H9 (cell line): Measurements from ENCODE around the gene FAM184A. TPM values are rescaled to one million over a fixed set of nuclear protein-coding genes. Genes with fewer than 3 reads are reported as not detected.

ENCODE experiments used
- DNase-seq: peaks from one replicate; pipeline ENCODE4 v3.0.0-alpha.2; 2017
- H2AFZ ChIP-seq: one replicate; pipeline ENCODE4 v1.6.1; 2013; ENCODE audit warnings: mild to moderate bottlenecking, low read length, control low read depth, moderate library complexity
- H2AK5ac ChIP-seq: 2 replicates; pipeline ENCODE4 v1.6.1; 2013; ENCODE audit warnings: low read length, control low read depth, mixed read lengths; ENCODE audit not compliant: insufficient read length
- H2BK120ac ChIP-seq: one replicate; pipeline ENCODE4 v1.6.1; 2013; ENCODE audit warnings: low read depth, mild to moderate bottlenecking, low read length, control low read depth, inconsistent platforms; ENCODE audit not compliant: poor library complexity, severe bottlenecking
- H2BK12ac ChIP-seq: 2 replicates; pipeline ENCODE4 v1.6.1; 2013; ENCODE audit warnings: low read length, control low read depth, mixed read lengths, low read depth; ENCODE audit not compliant: insufficient read length
- H2BK15ac ChIP-seq: 2 replicates; pipeline ENCODE4 v1.6.1; 2013; ENCODE audit warnings: low read depth, low read length, control low read depth
- H2BK20ac ChIP-seq: one replicate; pipeline ENCODE4 v1.6.1; 2013; ENCODE audit warnings: low read depth, mild to moderate bottlenecking, low read length, control low read depth, inconsistent platforms; ENCODE audit not compliant: poor library complexity, severe bottlenecking
- H2BK5ac ChIP-seq: 2 replicates; pipeline ENCODE4 v1.6.1; 2013; ENCODE audit warnings: low read length, control low read depth, mixed read lengths; ENCODE audit not compliant: insufficient read length
- H3K14ac ChIP-seq: 2 replicates; pipeline ENCODE4 v1.6.1; 2013; ENCODE audit warnings: low read length, control low read depth; ENCODE audit not compliant: insufficient read depth
- H3K18ac ChIP-seq: 2 replicates; pipeline ENCODE4 v1.6.1; 2013; ENCODE audit warnings: low read depth, mild to moderate bottlenecking, mixed read lengths, low read length, control low read depth; ENCODE audit not compliant: insufficient read length
- H3K23ac ChIP-seq: 2 replicates; pipeline ENCODE4 v1.6.1; 2013; ENCODE audit warnings: low read length, control low read depth, mixed read lengths, low read depth; ENCODE audit not compliant: insufficient read length
- H3K23me2 ChIP-seq: 2 replicates; pipeline ENCODE4 v1.6.1; 2013; ENCODE audit warnings: low read depth, mild to moderate bottlenecking, mixed read lengths, low read length, control low read depth; ENCODE audit not compliant: insufficient read length, poor library complexity, severe bottlenecking
- H3K27ac ChIP-seq: 2 replicates; pipeline ENCODE4 v1.5.1; 2013; ENCODE audit warnings: low read length, control low read depth, mixed read lengths, low read depth; ENCODE audit not compliant: insufficient read length
- H3K27me3 ChIP-seq: 2 replicates; pipeline ENCODE4 v1.6.1; 2013; ENCODE audit warnings: low read length, control low read depth, inconsistent platforms; ENCODE audit not compliant: insufficient read depth
- H3K4ac ChIP-seq: 2 replicates; pipeline ENCODE4 v1.6.1; 2013; ENCODE audit warnings: low read depth, mild to moderate bottlenecking, control low read depth, inconsistent platforms, low read length, moderate library complexity
- H3K4me1 ChIP-seq: 2 replicates; pipeline ENCODE4 v1.6.1; 2013; ENCODE audit warnings: low read length, control low read depth, inconsistent platforms; ENCODE audit not compliant: insufficient read depth
- H3K4me2 ChIP-seq: 2 replicates; pipeline ENCODE4 v1.6.1; 2013; ENCODE audit warnings: low read length, control low read depth, mixed read lengths; ENCODE audit not compliant: insufficient read length, insufficient read depth
- H3K56ac ChIP-seq: 2 replicates; pipeline ENCODE4 v1.6.1; 2013; ENCODE audit warnings: low read depth, mild to moderate bottlenecking, mixed read lengths, low read length, control low read depth; ENCODE audit not compliant: insufficient read length
- H3K79me1 ChIP-seq: 2 replicates; pipeline ENCODE4 v1.6.1; 2013; ENCODE audit warnings: low read depth, mild to moderate bottlenecking, moderate library complexity, low read length, control low read depth, inconsistent platforms; ENCODE audit not compliant: insufficient read depth, poor library complexity, severe bottlenecking
- H3K79me2 ChIP-seq: 2 replicates; pipeline ENCODE4 v1.6.1; 2013; ENCODE audit warnings: low read length, control low read depth, inconsistent platforms; ENCODE audit not compliant: insufficient read depth
- H3K9ac ChIP-seq: 2 replicates; pipeline ENCODE4 v1.6.1; 2013; ENCODE audit warnings: low read length, control low read depth, mixed read lengths; ENCODE audit not compliant: insufficient read length; ENCODE audit errors: extremely low read depth
- H3K9me3 ChIP-seq: one replicate; pipeline ENCODE4 v1.6.1; 2013; ENCODE audit warnings: low read depth, low read length, inconsistent platforms; ENCODE audit not compliant: control insufficient read depth
- H3T11ph ChIP-seq: one replicate; pipeline ENCODE4 v1.6.1; 2013; ENCODE audit warnings: mild to moderate bottlenecking, low read length, control low read depth, inconsistent platforms
- H4K20me1 ChIP-seq: one replicate; pipeline ENCODE4 v1.6.1; 2013; ENCODE audit not compliant: control insufficient read depth, insufficient read length, insufficient read depth
- H4K5ac ChIP-seq: 2 replicates; pipeline ENCODE4 v1.6.1; 2013; ENCODE audit warnings: low read depth, mild to moderate bottlenecking, mixed read lengths, low read length, control low read depth; ENCODE audit not compliant: insufficient read length
- H4K8ac ChIP-seq: replicated peaks from 2 replicates; pipeline ENCODE4 v1.6.1; 2013; ENCODE audit warnings: low read length, control low read depth, mixed read lengths, low read depth; ENCODE audit not compliant: insufficient read length
- H4K91ac ChIP-seq: 2 replicates; pipeline ENCODE4 v1.6.1; 2013; ENCODE audit warnings: low read depth, mild to moderate bottlenecking, moderate library complexity, mixed read lengths, low read length, control low read depth; ENCODE audit not compliant: insufficient read length
- H3K27ac Mint-ChIP-seq, 3 experiments: 2 replicates in 2 of 3; 3 replicates in 1 of 3; pipeline ENCODE4 v1.8.0; 2020 to 2021; ENCODE audit warnings: mixed read lengths in 3 of 3, mild to moderate bottlenecking in 1 of 3, moderate library complexity in 1 of 3
- H3K27me3 Mint-ChIP-seq: 2 replicates; pipeline ENCODE4 v1.8.0; 2021; ENCODE audit warnings: low read depth, mild to moderate bottlenecking, moderate library complexity, mixed read lengths
- H3K36me3 Mint-ChIP-seq, 3 experiments: 2 replicates in 2 of 3; 3 replicates in 1 of 3; pipeline ENCODE4 v1.8.0; 2020 to 2021; ENCODE audit warnings: low read depth in 3 of 3, mixed read lengths in 3 of 3; ENCODE audit not compliant: insufficient read depth in 1 of 3
- H3K4me1 Mint-ChIP-seq, 2 experiments: 2 replicates each; pipeline ENCODE4 v1.8.0; 2020; ENCODE audit warnings: mixed read lengths in 2 of 2
- H3K4me3 Mint-ChIP-seq, 2 experiments: 2 replicates in 1 of 2; 3 replicates in 1 of 2; pipeline ENCODE4 v1.8.0; 2020 to 2021; ENCODE audit warnings: mild to moderate bottlenecking in 2 of 2, mixed read lengths in 2 of 2, moderate library complexity in 1 of 2
- H3K9me3 Mint-ChIP-seq, 2 experiments: 2 replicates in 1 of 2; 3 replicates in 1 of 2; pipeline ENCODE4 v1.8.0; 2020; ENCODE audit warnings: mild to moderate bottlenecking in 2 of 2, mixed read lengths in 2 of 2, moderate library complexity in 1 of 2
- CTCF ChIP-seq: fragments of 200-600 bp; sonication (generic); conservative IDR thresholded peaks from 3 replicates; pipeline ENCODE4 v1.8.0; 2021; ENCODE audit warnings: antibody characterized with exemption, mild to moderate bottlenecking
- WGBS: extraction: QIAGEN DNeasy Blood & Tissue Kit; methylation state at CpG from one replicate; pipeline ENCODE4 v1.1.7; 2013; ENCODE audit warnings: missing lambda C conversion rate, low lambda C conversion rate, mixed read lengths; ENCODE audit not compliant: insufficient read length; ENCODE audit errors: extremely low coverage; 5-methylcytosine and 5-hydroxymethylcytosine counted together
- total RNA-seq: library from RNA; stranded (reverse); gene quantifications from 2 replicates; pipeline ENCODE4 v1.2.1, GENCODE V29; 2021

Gene FAM184A
- total RNA-seq, 1 experiment from 2014 or later = 11.4 TPM

- Histone ChIP-seq H3T11ph (no peak overlapping the region), H2AFZ (no peak overlapping the region), H4K91ac (no peak overlapping the region), H2BK20ac (no peak overlapping the region), H3K18ac (no peak overlapping the region), H2BK120ac (no peak overlapping the region), H3K23ac (no peak overlapping the region), H4K8ac (no peak overlapping the region), H3K79me1 (no peaks in the 10 kb centered on the region), H3K4me2 (no peak overlapping the region), H4K20me1 (no peaks in the 10 kb centered on the region), H3K4me1 (peaks cover 2% of the 10 kb centered on the region; the same call in 1 of the 2 replicates), H4K5ac (no peak overlapping the region), H3K56ac (no peak overlapping the region), H2BK15ac (no peak overlapping the region), H3K9me3 (no peaks in the 10 kb centered on the region), H3K27me3 (no peaks in the 10 kb centered on the region), H2BK12ac (no peak overlapping the region), H2AK5ac (no peak overlapping the region), H3K14ac (no peak overlapping the region), H2BK5ac (no peak overlapping the region), H3K79me2 (no peaks in the 10 kb centered on the region), H3K23me2 (no peaks in the 10 kb centered on the region), H3K9ac (no peak overlapping the region), H3K27ac (no peak overlapping the region), H3K4ac (no peak overlapping the region)
- H3K27me3 Mint-ChIP-seq = no peaks in the 10 kb centered on the region
- peak overlapping the region in 2 of 3 experiments; percentile 3 to 12; a peak in 2 of 7 replicates for H3K27ac Mint-ChIP-seq
- DNase-seq = no peak
- peaks cover 9 to 15% of the 10 kb centered on the region in 2 experiments for H3K4me1 Mint-ChIP-seq
- H3K36me3 Mint-ChIP-seq = peaks cover 0 to 8% (median 6%) of the 10 kb centered on the region in 3 experiments; a peak in 4 of 7 replicates
- no peak overlapping the region for H3K4me3 Mint-ChIP-seq
- H3K9me3 Mint-ChIP-seq = peaks cover 0 to 6% of the 10 kb centered on the region in 2 experiments; a peak in 1 of 5 replicates
- no peak for TF ChIP-seq CTCF
- no CpG with 5 or more reads among the region's 4 CpGs for WGBS
Observed at GRCh38 chr6:119060255-119060907, 18.1 kb downstream of the FAM184A start.
